HG03139 (cell line): ENCODE measurements around the gene KLHDC10.
"Not testable (repeated sequence)": the region's sequence is repeated elsewhere in the genome, so short reads cannot be mapped to it uniquely, and the experiment has no call there.

ENCODE experiments used
- ATAC-seq: cut with Tn5 transposase; IDR thresholded peaks from one replicate; pipeline ENCODE4 v1.9.1; 2021; ENCODE audit not compliant: unreplicated experiment

The KLHDC10 gene

GRCh38 chr7:130079846-130080394 is 9.6 kb downstream of the KLHDC10 start:
- no peak for ATAC-seq

- not testable (repeated sequence) for ATAC-seq
These were observed 13.2 kb downstream of the KLHDC10 start for GRCh38 chr7:130083497-130083896.

- ATAC-seq: no peak
These were observed 13.9 kb downstream of the KLHDC10 start for GRCh38 chr7:130084037-130084875.

GRCh38 chr7:130085235-130085634 is 14.9 kb downstream of the KLHDC10 start:
- ATAC-seq: not testable (repeated sequence)

GRCh38 chr7:130086938-130087337 is 16.6 kb downstream of the KLHDC10 start:
- ATAC-seq: no peak

GRCh38 chr7:130087364-130087763 is 17.0 kb downstream of the KLHDC10 start:
- no peak for ATAC-seq

GRCh38 chr7:130090745-130091532 is 20.6 kb downstream of the KLHDC10 start:
- no peak for ATAC-seq

GRCh38 chr7:130091999-130092398 is 21.7 kb downstream of the KLHDC10 start:
- ATAC-seq: no peak

- ATAC-seq: no peak
These were observed 22.3 kb downstream of the KLHDC10 start for GRCh38 chr7:130092598-130092997.

- ATAC-seq: no peak
These were observed 25.5 kb downstream of the KLHDC10 start for GRCh38 chr7:130095812-130096211.

- ATAC-seq: no peak
These were observed 26.0 kb downstream of the KLHDC10 start for GRCh38 chr7:130096243-130096827.

GRCh38 chr7:130099331-130099730 is 29.0 kb downstream of the KLHDC10 start:
- no peak for ATAC-seq

GRCh38 chr7:130102588-130102987 is 32.3 kb downstream of the KLHDC10 start:
- no peak for ATAC-seq

GRCh38 chr7:130107949-130108674 is 37.8 kb downstream of the KLHDC10 start:
- ATAC-seq: no peak

GRCh38 chr7:130108809-130109208 is 38.5 kb downstream of the KLHDC10 start:
- ATAC-seq: no peak

- no peak for ATAC-seq
These were observed 41.8 kb downstream of the KLHDC10 start for GRCh38 chr7:130112093-130112492.

- ATAC-seq: no peak
These were observed 42.5 kb downstream of the KLHDC10 start for GRCh38 chr7:130112662-130113425.

GRCh38 chr7:130113426-130113805 is 43.1 kb downstream of the KLHDC10 start:
- not testable (repeated sequence) for ATAC-seq

GRCh38 chr7:130113887-130114286 is 43.6 kb downstream of the KLHDC10 start:
- ATAC-seq: no peak

GRCh38 chr7:130114374-130114773 is 44.0 kb downstream of the KLHDC10 start:
- no peak for ATAC-seq
